Stimulated activated CD8-positive, alpha-beta memory T cell treated with anti-CD3 and anti-CD28 coated beads, Interleukin-7, amount 100 ng/mL, for 24 hours (primary cell): Measurements from ENCODE around the gene PRR22.
"Not testable (repeated sequence)": the region's sequence is repeated elsewhere in the genome, so short reads cannot be mapped to it uniquely, and the experiment has no call there.

Source experiments
- DNase-seq: peaks from one replicate; pipeline ENCODE4 v3.0.0-alpha.2; 2020; ENCODE audit warnings: low read depth

Gene PRR22

DNA sequence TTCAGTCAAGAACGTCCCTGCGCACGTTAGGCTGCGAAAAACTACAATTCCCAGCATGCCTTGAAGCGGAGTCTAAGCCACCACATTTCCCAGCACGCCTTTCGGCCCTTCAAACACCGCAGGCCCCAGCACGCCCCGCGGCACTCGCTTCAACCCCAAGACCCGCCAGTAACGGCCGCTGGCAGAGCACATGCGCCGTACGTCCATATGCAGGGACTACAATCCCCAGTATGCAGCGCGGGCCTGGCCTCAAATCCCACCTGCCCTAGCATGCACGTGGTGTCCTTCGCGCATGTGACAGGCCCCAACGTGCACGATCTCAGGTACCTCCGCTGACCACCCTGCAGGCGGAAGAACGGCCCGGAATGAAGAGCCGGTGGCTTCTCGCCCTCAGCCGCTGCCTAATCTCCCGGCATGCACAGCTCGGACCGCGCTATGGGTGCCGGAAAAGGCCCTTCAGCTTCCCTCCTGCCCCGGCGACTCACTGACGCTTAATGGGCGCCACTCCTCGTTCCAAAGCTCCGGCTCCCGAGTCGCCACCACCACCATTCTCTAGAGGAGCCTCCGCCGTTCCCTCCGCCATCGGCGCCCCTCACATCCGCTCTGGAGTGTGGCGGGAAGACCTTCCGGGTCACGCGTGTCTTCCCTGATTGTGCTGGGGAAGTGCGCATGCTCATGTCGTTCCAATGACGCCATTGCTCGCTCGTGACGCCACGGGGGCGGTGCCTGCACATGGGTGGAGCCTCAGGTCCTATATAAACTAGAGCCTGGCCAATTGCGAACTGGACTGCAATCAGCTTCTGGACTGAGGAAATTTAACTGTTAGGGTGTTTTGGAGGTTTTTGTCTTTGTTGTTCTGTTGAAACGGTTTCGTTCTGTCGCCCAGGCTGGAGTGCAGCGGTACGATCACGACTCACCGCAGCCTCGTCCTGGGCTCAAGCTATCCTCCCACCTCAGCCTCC is 6.3 kb upstream of the PRR22 start, which contains the start of gene DUS3L:
Gene DUS3L (minus strand): TSS at position 605 of the 962 bp plus-strand sequence. CDS start 22 bp downstream, at position 583.
- peak; percentile 94 for DNase-seq

DNA sequence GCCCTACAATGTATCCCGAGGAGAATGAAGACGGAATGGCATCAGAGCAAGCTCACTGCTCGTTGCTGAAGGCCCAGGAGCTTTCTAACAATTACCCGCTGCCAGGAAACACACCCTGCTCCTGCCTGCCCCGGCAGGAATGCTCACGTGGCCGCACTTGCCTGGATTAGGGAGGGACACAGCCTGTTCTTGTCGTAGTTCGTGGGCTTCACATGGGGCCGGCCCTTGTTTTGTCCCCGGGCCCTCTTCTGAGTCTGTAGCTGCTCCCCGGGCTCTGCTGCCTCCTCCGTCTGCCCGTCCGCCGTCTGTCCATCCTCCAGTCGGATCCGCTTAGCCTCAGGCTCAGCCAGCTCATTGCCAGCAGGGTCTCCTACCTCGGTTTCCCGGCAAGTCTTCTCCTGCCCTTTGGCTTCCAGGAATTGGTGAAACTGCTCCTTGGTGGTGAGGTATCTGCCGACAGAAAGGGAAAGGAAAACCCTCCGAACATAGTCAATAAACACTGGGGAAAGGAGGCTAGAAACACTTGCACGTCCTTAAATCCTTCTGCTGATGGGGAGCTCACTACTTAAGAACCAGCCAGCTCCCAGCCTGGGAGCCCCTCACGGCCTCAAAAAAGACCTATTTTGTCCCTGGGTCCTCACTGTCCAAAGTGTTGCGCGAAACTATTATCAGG is 5.5 kb upstream of the PRR22 start:
- DNase-seq: no peak

DNA sequence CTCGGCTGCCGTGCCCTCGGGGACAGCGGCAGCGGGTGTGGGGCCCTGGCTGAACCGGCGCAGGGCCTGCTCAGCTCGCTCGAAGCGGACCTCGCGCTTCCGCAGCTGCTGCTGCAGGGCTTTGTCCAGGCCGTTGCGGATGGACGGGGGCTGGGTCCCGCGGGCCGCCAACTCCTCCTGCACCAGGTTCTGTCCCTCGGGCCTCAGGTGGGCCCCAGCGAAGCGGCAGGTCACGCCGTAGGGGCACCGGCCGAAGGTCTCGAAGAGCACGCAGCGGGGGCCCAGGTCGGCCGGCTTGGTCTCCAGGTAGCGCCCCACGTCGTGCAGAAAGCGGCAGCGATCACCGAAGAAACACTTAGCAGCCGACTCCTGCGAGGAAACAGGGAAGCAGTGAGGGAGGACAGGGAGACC is 4.8 kb upstream of the PRR22 start:
- no peak for DNase-seq

DNA sequence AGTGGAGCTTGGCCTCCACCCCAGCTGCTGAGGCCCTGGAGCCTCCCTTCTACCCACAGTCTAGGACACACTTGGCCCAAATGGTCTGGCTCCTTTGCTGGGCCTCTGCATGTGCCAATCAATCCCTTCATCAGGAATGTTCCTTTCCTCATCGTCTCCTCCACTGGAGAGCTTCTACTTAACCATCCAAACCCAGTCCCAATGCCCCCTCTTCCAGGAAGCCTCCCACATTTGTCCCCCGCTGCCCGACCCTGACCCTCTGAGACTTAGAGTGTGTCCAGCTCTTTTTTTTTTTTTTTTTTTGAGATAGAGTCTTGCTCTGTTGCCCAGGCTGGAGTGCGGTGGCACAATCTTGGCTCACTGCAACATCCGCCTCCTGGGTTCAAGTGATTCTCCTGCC is 3.9 kb upstream of the PRR22 start:
- DNase-seq: no peak

DNA sequence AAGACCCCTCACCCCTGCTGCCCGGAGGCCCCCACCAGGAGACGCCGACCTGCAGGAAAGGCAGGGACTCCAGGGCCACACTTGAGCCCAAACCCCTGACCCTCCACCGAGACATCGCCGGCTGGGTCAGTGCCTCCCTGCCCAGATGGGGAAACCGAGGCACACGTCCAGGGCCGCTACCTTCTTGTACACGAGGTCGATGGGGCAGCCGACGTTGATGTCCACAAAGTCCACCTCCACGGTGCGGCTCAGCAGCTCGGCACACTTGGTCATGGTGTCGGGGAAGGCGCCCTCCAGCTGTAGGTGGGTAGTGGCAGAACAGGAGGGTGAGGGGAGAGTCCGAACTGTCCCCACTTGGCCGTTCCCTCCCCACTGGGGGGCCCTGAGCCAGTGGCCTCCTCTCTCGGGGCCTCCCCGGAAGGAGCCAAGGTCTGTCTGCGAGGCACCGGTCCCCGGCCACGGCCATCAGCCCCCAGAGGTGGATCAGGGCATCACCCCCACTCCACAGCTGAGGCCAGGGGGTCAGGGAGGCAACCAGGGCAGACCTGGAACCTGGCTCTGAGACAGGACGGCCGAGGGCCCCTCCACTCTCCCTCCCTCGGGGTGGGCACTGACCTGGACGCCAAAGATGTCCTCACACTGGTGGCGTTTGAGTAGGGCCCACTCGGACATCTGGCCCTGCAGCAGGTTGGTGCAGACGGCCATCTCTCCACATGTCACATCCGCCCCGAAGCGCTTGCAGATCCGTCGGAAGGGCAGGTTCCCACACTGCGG is 3.0 kb upstream of the PRR22 start:
- no peak for DNase-seq

DNA sequence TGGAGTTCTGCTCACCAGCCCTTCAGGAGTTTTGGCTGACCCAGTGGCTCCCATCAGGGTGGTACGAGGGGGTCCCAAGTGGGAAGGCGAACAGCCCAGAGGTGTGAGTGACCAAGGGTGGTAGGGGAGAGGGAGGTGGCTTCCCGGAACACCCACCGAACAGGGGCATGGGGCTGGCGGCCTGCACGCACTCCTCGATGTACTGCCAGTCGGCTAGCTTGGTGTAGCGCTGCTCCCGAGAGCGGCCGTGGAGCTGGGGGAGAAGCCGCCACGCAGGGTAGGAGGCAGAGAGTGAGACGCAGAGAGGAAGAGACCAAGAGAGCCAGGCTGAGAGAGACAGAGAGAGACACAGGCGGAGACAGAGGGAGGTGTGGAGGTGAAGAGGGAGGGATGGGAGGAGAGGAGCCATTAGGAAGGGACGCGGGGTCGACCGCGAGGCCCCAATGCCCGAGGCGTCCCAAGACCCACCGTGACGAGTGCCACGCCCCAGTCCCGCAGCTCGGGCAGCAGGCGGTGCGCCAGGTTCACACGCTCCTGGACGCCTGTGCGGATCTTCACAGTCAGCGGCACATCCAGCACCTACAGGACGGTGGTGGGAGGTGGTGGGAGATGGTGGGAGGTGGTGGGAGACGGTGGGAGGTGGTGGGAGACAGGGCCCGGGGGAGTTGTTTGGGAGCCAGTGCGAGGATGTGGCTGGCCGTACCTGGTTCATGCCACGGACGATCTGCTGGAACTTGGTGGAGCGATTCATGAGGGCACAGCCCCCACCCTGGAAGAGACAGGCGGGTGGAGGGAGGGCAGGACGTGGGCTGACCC is 2.3 kb upstream of the PRR22 start:
- DNase-seq: no peak

DNA sequence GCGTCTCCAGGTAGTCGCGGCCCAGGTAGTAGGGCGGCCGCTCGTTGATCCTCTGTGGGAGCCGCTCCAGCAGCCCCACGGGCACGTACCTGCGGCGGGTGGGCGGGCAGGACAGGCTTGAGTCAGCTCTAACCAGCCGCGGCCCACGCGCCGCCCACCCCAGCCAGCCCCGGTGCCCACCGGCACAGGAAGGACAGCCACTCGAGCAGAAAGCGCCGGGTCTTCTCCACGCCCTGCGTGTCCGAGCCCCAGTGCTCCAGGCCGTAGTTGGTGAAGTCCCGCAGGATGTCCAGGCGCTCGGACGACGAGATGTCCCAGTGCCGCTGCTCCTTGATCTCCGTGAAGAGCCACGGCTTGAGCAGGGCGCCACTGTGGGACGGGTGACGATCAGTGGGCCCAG is 877 bp upstream of the PRR22 start:
- DNase-seq: no peak

DNA sequence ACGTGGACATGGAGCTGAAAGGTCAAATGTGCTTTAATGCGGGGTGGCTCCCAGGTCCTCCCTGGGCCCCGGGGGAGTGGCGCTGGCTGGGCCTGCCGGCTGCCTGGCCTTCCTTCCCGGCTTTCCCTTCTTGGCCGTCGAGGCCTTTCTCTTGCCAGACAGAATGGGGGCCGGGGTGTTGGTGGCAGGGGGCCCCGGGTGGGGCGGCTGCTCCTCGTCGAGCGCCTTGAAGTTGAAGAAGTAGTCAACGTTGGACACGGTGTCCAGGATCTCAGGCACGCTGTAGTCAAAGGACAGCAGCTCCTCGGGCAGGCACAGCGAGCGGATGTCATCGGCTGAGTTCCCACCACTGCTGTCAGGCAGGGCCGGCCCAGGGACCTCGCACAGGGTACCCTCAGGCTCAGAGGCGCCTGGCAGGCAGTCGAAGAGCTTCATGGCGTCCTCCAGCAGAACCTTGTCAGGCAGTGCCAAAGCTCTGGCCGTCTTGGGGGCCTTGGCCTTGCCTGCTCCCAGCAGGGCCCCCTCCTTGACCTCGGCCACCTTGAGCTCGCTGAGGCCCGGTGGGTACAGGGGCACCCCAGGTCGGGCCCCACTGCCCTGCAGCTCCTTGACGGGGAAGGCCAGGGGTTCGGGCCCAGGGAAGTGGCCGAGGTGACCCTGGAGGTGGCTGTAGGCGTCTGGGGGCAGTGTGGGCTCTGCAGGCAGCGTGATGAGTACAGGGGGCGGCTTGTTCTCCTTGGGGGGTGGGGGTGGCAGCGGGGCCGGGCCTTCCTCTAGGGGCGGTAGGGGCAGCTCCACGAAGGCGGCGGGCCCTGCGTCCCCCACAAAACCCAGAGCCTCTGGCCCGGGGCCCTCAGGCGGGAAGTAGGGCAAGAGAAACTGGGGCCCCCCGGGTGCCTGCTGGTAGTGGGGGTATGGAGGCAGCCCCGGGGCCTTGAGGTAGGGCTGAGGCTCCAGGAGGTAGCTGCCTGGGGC is 1.3 kb downstream of the PRR22 start:
- DNase-seq: no peak

DNA sequence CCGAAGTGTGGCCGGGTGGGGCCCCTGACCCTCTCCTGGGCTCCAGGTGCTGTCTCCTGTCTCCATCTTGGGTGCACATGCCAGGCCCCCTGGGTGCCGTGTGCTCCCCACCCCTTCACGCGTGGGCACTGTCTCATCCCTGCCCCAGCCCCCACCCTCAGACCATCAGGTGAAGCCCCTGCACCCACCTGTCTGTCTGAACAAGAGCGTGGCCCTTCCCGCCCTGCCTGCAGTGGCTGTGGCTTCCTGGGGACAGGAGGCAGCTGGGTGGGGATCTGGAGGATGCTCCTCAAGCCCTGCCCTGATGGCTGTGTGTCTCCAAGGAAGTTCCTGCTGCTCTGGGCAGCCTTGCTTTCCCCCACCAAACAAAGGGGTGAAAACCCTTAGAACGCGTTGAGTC is 2.2 kb downstream of the PRR22 start:
- no peak for DNase-seq

DNA sequence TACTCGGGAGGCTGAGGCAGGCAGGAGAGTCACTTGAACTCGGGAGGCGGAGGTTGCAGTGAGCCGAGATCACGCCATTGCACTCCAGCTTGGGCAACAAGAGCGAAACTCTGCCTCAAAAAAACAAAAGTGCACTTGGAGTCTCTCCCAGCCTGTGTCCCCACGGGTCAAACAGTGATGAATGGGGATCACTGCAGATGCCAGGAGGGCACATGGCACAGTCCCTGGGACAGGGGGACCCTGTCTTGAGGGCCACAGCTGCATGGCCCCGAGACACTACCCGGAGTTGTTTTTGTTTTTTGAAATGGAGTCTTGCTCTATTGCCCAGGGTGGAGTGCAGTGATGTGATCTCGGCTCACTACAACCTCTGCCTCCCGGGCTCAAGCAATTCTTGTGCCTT is 3.6 kb downstream of the PRR22 start:
- not testable (repeated sequence) for DNase-seq

DNA sequence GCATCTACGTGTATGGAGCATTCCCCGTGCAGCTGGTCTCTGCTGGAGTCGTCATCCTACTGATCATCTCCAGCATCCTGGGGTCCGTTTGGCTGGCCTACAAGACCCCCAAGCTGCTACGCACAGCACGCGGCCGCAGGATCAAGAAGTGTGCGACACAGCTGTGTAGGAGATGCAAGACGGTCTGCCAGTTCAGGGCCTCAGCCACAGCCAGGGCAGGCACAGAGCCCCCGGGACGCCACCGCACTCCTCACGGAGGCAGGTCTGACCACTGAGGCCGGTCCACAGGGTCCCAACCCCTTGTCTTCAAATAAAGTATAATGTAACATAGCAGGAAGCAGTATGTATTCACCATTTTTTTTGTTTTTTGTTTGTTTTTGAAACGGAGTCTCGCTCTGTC is 6.1 kb downstream of the PRR22 start:
- no peak for DNase-seq

DNA sequence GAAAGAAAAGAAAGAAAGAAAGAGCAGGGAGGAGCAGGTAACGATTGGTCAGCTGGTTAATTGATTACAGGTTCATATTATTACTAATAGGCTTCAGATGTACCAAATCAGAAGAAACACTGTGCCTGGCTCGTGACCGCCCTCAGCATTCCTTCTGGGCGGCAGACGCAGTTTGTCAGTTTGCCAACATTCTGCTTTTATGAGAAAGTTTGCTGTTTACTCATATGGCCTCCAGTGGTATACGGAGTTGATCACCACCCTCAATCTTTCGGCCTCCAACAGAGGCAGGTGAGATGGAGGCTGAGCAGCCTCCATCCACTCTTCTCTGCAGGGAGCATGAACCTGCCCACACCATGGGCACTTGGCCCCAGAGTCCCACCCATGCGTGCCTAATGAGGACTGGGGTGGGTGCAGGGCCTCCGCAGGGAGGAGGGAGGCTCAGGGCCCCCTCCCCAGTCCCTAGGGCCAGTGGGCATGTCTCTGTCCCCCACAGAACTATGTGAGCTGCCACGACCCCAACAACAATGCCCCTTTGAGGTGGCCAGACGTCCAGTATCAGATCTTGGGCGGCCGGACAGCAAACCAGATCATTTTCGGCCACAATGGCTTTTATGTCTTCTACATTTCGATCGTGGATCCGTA is 8.8 kb downstream of the PRR22 start:
- no peak for DNase-seq

DNA sequence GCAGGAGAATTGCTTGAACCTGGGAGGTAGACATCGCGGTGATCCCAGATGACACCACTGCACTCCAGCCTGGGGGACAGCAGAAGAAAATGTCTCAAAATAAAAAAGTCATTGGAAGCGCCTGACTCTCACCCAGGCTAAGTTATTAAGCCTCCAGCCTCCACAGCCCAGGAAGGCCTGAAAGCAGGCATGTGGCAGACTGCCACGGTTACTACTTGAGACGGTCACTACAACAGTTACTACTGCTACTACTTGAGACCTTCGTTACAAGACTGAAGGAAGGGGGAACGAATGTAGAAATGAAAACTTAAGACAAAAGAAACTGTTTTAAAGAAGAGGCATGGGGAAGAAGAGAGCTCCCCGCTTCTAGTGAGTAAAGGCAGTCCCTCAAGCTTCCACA is 9.6 kb downstream of the PRR22 start:
- no peak for DNase-seq

DNA sequence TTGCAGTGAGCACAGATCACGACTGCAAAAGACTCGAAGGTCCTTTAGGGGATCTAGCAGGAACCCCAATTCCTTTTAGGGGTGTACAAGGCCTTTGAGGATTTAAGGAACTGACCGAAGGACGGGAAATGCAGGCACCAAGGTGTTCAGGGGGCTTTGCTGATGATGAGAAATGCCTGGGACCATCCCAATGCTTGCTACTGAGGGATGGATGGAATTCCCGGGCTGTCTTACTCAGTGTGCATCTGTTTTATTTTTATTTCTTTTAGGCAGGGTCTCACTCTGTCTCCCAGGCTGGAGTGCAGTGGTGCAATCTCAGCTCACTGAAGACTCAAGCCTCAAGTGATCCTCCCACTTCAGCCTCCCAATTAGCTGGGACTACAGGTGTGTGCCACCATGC is 11.3 kb downstream of the PRR22 start:
- DNase-seq: no peak

DNA sequence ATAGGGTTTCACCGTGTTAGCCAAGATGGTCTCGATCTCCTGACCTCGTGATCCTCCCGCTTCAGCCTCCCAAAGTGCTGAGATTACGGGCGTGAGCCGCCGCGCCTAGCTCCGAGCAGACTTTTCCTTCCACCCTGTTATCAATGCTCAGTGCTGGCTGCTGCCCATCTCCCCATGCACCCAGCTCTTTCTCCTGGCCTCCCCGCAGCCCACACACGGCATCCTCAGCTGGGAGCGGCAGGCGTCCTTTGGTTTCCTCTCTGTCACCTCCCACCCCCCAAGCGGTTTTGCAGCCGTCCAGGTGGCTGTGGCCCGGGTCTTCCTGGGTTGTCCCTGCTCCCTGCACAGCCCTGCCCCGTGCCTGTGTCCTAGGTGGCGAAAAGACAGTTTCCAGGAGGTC is 12.1 kb downstream of the PRR22 start:
- DNase-seq: no peak

DNA sequence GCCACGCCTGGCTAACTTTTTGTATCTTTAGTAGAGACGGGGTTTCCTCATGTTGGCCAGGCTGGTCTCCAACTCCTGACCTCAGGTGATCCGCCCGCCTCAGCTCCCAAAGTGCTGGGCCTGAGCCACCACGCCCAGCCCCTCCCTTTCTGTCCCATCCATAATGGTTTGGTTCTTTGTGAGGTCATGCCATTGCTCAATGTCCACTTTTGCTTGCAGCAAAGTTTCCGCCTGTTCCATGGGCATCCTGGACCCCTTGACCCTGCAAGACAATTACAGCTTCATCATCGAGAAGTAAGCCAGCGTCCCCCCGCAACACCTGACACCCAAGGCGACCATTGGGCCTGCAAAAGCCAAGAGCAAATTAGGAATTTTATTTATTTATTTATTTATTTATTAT is 16.6 kb downstream of the PRR22 start:
- no peak for DNase-seq

DNA sequence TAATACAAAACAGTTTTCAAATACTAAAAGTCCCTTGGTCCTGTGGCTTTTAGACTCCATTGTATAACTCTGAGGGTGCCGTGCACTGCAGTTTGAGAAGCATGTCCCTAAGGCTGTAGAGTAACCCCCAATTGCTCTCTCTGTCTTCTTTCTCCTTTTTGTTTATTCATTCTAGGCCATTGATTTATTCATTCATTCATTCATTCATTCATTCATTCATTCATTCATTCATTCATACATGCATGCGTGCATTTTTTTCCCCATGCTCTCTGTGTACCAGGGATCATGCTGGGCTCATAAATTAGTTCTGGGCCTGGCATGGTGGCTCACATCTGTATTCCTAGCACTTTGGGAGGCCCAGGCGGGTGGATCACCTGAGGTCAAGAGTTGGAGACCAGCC is 19.3 kb downstream of the PRR22 start:
- no peak for DNase-seq

DNA sequence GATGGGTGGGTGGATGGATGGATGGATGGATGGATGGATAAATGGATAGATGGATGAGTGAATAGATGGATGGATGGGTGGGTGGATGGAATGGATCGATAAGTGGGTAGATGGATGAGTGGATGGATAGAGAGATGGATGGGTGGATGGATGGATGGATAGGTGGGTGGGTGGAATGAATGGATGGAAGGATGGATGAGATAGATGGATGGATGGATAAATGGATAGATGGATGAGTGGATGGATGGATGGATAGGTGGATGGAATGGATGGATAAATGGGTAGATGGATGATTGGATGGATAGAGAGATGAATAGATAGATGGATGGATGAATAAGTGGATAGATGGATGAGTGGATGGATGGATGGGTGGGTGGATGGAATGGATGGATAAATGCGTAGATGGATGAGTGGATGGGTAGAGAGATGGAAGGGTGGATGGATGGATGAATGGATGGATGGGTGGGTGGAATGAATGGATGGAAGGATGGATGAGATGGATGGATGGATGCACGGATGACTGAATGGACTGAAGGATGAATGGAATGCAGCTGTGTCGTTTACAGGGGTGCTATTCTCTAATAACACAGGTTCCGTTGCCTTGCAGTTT is 21.8 kb downstream of the PRR22 start:
- DNase-seq: no peak

DNA sequence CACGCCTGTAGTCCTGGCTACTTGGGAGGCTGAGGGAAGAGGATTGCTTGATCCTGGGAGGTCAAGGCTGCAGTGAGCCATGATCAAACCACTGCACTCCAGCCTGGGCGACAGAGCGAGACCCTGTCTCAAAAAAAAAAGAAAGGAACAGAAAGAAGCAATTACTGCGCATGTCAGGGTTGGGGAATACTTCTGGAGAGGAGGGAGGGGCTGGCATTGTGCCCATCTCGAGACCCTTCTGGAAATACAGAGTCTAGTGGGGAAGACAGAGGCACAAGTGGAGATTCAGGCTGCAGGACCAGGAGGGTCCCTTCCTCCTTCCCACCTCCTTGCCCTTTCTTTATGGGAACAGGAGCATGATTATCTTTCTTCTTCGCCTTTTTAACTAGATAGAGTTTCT is 30.8 kb downstream of the PRR22 start:
- DNase-seq: no peak

DNA sequence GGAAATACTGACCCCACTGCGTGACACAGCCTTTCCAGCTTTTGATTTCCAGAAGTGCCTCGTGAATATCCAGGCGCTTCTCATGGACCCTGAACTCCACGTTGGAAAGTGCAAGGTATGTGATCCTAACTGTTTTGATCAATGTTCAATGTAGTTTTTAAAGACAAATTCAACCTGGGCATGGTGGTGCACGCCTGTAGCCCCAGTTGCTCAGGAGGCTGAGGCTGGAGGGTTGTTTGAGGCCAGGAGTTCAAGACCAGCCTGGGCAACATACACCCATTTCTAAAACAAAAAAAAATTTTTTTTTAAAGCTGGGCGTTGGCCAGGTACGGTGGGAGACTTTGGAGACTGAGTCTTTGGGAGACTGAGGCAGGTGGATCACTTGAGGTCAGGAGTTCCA is 32.8 kb downstream of the PRR22 start:
- no peak for DNase-seq
